ENCODE measurements around the gene NSG1.
"Not testable (repeated sequence)": the region's sequence is repeated elsewhere in the genome, so short reads cannot be mapped to it uniquely, and the experiment has no call there.

The NSG1 gene, protein sequence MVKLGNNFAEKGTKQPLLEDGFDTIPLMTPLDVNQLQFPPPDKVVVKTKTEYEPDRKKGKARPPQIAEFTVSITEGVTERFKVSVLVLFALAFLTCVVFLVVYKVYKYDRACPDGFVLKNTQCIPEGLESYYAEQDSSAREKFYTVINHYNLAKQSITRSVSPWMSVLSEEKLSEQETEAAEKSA

DNA sequence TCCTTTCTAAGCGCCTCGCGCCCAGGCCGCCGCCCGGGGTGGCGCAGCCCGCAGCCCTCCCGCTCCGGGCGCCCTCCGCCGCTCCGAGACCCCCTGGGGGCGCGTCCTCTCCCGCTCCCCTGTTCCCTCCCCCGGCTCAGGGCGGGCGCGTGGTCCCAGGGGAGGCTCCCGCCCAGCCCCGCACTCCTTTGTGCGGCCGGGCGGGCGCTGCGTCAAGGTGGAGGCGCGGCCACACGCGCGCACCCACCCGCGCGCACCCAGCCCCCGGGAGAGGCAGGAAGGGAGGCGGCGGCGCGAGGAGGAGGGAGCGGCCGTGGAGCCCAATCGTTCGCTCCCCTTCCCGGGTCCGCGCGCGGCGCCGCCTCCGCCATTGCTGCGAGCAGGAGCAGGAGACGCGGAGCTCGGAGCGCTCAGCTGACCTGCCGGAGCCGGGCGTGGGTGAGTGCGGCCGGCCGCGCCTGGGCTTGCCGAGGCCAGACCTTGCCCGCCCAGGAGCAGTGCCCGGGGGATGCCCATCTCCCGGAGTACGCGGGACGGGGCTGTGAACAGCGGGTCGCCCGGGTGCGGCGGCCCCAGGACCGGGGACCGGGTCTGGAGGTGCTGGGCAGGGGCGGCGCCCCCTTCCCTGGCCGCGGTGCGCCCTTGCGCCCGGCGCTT lies at the start of gene NSG1:
Gene NSG1, plus strand, starts transcription at position 367 of the 657 bp plus-strand sequence. CDS start 528 bp downstream, outside the sequence.
- ATAC-seq: peak in 1 of 2 donors; percentile 8

DNA sequence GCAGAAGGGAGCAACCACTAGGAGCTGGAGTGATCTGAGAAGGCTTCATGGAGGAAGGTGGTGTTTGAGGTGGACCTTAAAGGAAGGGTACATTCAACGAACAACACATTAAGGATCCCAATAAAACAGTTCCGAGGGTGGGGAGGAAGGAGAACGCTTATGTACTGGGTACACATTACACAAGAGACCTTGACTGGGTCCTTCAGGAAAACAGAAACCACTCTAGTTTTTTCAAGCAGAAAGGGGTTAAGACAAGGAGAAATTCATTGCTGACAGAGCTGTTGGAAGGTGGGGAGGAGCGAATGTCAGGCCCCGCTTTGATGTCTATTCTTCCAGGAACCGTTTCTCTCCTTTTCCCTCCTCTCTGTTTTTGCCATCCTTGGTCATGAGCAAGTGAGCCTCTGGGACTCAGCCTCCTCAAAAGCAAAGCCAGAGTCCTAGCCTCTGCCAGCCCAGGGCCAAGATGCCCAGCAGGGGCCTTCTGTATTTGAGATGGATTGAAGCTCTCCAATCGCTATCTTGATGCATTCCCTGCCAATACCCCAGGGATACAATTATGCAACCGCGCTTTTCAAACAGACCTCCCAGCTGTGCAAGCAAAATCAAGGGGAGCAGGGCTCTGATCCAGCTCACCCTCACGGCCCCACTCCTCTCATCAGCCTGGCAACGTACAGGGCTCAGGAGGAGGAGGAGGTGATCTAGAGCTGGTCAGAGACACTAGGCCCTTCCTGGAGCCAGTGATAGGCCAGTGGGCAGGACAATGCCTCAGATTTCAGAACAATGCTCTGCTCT lies 48.5 kb upstream of the NSG1 start:
- ATAC-seq: no peak

DNA sequence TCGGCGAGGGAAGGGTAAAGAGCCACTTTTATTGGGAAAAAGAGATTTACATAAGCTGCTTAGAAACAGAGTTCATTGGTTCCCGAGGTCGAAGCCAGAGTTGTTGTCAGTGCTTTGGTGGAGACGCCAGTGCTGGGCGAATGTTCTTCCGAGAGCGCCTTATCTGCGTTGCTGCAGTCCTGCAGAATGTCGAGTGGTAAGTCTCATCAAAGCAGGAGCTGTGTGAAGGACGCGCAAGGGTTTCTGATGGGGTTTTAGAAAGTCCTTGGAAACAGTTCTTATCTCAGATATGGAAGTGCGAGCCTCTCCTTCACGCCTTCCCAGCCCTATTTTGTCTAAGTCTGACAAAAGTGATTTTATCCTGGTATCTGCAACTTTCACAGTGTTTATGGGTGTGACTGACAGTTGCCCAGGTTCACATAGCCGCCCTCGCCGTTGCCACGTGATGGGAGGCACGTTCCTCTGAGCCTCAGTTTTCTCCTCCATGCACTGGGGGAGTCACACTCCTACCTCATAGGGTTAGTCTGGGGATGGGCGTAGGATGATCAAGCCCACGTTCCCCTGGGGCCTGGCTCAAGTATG lies 47.3 kb upstream of the NSG1 start:
- ATAC-seq: no peak

DNA sequence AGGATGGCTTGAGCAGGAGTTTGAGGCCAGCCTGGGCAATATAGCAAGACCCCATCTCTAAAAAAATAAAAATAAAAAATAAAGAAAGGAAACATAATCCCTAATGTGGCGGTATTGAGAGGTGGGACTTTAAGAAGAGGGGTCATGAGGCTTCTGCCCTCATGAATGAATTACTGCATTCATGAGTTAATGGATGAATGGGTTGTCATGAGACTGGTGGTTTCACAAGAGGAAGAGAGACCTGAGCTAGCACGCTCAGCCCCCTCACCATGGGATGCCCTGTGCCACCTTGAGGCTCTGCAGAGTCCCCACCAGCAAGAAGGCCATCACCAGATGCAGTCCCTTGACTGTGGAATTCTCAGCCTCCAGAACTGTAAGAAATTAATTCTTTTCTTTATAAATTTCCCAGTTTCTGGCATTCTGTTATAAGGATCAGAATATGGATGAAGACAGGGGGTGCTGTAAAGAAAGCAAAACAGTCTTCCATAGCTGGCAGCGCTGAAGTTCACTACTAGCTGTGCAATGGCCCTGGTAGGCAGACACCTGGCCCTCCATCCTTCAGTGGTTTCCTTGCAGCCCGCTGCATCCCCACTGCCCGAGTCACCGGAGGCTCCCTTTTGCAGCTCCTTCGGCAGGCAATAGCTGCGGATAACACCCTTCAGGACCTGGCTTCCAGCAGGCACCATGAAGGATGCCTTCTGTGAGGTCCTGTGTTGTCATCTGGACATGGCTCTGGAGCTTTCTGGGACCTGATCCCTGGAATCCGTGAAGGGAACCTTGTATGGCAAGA lies 44.8 kb upstream of the NSG1 start:
- no peak for ATAC-seq

DNA sequence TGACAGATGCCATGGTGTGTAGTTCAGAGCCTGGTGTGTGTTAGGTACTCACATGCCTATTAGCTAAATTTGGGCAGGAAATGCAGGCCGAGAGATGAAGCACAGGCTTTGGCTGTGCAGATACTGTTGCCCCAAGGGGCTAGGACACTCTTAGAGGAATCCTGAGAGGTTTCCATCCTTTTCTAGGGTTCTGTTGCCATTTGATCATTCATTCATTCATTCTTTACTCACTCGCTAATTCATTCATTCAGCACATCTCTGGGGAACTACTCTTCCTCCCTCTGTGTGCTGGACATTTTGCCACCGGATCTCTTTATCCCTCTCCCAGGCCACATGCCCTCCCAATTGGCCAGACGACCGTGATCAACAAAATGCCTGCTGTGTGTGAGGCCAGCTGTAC lies 43.9 kb upstream of the NSG1 start:
- ATAC-seq: no peak

DNA sequence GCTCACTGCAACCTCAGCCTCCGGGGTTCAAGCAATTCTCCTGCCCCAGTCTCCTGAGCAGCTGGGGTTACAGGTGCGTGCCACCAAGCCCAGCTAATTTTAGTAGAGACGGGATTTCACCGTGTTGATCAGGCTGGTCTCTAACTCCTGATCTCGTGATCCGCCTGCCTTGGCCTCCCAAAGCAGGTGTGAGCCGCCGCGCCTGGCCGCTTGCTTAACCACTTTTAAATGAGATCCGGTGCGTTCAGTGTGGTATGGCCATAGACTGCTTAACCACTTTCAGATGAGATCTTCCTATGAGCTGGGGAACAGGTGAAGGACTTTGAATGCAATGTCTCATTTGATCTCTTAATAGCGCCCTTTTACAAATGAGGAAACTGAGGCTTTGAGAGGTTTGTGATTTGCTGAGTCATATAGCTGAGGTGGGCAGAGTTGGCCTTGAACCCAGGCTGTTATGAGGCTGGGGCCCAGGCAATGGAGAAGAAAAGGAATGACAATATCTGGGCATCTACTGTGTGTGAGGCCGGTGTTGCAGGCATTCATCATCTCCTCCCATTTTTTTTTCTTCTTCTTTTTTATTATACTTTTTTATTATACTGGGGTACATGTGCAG lies 41.9 kb upstream of the NSG1 start:
- no peak for ATAC-seq

DNA sequence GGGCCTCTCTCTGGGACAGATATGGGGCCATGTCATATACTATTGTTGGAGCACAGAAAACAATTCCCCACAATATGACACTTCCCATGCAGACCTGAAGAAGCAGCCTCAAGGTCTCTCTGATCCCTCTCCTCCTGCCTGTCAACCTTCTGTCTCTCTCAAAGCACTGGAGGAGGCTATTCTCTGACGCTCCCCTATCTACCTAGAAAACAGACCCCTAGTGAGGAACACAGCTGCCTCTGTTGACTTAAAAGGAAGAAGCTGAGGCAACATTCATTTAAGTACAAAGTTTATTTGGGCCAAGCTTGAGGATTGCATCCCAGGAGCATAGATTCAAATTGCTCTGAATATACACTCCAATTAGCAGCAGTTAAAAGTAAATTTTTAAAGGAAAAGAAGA lies 39.3 kb upstream of the NSG1 start:
- ATAC-seq: no peak

DNA sequence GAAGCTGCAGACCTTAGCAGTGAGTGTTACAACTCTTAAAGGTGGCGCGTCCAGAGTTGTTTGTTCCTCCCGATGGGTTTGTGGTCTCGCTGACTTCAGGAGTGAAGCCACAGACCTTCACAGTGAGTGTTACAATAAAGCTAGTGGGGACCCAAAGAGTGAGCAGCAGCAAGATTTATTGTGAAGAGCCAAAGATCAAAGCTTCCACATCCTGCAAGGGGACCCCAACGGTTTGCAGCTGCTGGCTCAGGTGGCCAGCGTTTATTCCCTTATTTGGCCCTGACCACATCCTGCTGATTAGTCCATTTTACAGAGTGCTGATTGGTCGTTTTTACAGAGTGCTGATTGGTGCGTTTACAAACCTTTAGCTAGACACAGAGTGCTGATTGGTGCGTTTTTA lies 38.3 kb upstream of the NSG1 start:
- ATAC-seq: not testable (repeated sequence)

DNA sequence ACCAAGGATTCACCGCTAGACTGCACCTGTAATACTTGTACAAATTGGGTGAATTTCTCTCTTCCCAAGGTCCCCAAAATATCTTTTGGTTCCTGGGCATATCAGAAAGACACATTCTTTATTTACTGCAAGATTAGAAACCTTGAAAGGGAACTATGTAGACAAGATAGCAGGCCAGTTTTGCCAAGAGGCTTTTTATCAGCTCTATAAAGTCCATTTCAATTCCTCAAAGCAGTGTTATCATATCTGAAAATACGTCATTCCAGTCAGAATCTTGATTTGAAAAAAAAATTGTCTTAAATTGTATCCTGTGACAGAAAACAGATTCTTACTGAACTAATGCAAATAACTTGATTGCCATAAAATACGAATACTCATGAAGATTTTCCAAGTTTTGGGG lies 37.0 kb upstream of the NSG1 start:
- no peak for ATAC-seq

DNA sequence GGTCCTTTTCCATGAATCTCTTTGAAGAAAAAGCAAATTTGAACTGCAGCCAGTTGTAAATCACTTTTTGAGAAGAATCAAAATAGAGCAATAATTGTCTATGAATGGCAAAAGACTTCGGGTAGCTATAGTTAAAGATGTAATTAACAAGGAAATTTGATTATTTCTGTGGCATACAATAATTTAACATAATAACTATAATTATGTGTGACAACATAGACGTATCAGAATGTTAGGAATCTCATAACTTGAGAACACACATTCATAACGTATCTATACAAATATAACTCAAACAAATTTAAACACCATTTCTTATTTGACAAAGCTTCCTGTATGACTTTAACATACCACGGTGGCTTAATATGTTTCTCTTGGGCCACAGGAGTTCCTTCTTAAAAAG lies 36.0 kb upstream of the NSG1 start:
- no peak for ATAC-seq

DNA sequence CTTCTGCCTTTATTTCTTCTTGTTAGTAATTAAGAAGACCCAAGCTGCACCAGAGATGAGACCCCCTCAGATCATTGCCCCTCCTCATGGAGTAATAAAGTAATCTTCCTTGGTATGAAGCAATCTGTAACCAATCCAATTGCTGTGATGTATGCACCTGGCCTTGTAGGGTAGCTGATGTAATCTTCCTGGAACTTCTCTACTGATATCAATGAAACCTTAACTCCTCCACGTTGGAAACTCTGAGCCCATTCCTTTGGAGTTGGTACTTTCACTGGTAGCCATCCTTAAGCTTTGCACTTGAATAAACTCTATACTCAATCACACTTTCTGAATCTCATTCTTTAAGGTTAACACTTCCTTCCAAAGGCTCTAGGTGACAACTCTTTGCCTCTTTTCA lies 31.6 kb upstream of the NSG1 start:
- no peak for ATAC-seq

DNA sequence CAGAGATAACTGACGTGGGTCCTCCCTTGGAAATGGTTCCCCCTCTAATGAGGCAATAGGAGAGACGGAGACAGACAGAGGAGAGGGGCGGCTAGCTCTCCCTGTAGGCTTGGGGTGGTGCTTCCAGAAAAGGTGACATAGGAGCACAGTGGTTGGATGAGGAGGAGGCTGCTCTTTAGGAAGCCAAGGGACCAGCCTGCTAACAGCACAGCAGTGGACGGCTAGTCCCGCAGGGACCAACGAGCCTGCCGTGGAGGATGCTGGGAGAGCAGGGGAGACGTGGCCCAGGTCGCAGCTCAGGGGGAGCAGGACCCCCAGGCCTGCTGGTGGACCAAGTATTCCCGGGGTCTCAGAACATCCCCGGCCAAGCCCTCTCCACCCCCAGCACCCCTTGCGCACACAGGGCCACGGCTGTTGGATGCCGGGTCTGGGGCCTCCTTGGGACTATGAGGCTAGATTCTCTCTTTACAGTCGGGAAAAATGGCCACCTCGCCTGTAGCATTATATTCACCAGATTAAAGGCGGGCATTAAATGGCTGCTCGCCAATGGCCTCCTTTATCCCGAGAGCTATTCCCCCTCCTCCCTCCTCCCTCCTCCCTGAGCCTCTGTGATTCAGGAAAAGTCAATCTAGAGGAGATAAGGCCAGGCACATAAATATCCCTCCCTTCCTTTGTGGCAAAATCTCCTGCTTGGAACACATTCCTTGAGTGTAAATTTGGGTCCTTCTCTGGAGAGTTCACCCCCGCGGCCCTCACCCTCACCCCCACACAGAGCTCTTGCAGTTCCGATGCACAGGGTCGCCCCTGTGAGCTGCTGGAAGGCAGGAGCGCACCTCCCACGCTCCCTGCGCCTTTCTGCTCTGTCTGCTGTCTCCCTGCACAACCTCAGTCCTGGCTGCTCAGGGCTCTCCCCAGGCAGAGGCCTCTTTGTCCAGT lies 30.5 kb upstream of the NSG1 start:
- no peak for ATAC-seq

DNA sequence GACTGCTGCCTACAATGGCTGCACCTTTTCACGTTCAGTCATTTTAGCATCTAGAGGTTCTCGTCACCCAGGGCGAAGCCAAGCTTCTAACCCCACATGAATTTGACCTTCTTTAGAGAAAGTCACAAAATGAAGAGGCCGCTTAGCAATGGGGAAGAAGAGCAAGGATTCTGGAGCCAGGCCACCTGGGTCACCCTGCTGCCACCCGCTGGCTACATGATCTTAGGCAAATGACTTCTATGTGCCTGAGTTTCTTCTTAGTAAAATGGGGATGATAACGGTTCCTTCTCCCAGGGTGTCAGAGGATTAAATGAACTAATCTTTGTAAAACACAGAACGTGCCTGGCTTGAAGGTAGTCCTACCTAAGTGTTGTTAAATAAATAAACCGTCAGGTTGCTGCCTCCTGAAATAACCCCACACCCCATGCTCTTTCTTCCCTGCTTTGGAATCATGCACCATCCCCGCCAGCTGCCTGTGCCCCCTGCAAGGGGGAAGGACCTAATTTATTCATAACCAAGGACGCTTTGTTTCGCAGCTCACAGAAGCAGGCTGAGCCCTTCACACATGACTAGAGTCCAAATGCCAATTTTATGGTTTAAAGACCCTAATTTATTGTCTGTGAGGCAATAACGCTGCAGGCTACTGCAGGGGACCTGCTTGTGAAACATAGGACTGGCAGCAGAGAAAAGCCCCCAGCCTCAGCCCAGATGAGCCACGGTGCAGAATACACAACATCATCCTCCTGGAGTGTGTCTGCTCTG lies 28.6 kb upstream of the NSG1 start:
- ATAC-seq: no peak

DNA sequence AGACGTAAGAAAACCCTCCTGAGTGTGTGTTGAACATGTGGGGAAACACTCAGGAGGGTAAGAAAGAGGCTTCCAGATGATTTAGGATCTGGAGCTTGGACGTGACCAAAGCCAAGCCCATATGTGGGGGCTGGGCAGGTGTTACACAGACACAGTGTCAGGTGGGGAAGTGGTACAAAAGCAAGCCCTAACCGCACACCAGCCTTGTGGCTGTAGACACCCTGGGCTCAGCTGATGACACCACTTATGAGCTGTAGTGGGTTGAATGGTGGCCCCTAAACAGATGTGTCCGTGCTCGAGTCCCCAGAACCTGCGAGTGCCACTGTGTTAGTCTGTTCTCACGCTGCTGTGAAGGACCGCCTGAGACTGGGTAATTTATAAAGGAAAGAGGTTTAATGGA lies 25.0 kb upstream of the NSG1 start:
- no peak for ATAC-seq

DNA sequence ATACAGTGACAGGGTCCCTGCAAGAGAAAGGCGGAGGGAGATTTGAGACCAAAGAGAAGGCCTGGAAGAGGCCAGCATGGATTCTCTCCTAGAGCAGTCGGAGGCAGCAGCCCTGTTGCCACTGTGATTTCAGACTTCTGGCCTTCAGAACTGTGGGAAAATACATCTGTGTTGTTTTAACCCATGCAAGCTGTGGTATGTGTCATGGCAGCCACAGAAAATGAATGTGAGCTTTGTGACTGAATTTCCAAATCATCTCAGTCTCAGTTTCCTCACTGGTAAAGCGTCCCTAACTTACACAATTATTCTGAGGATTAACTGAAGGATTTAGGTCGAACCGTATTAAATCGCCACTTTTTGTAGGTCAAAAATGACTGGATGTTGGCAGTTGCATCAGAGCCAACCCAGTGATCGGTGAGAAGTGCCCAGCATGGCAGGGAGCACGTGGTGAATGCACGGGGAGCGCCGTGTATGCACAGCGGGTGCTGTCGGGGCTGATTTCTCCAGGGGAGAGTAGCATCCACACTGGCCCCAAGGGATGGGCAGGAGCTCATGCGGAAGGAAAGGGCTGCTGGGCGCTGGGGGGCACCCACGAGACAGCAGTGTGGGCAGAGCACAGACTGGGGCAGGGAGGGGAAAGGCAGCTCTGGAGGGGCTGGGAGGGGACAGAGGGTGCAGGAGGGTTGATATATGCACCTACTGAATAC lies 23.8 kb upstream of the NSG1 start:
- ATAC-seq: no peak

DNA sequence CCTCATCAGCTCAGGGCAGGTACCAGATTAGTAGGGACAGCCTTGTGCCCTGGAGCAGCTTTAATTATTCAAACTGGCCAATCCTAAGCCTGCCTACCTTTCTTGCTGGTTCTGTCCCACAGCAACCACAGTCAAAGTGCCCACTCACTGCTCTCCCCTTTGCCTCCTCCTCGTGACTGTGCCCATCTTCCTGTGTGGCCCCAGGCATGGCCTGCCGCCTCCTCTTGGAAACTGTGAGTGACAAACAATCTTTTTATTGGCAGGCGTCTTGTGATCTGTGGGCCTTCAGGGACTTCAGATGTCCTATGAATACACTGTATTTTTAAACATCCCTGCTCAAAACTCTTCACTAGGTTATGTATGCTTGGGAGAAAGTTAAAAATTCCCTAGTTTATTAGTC lies 22.8 kb upstream of the NSG1 start:
- ATAC-seq: no peak

DNA sequence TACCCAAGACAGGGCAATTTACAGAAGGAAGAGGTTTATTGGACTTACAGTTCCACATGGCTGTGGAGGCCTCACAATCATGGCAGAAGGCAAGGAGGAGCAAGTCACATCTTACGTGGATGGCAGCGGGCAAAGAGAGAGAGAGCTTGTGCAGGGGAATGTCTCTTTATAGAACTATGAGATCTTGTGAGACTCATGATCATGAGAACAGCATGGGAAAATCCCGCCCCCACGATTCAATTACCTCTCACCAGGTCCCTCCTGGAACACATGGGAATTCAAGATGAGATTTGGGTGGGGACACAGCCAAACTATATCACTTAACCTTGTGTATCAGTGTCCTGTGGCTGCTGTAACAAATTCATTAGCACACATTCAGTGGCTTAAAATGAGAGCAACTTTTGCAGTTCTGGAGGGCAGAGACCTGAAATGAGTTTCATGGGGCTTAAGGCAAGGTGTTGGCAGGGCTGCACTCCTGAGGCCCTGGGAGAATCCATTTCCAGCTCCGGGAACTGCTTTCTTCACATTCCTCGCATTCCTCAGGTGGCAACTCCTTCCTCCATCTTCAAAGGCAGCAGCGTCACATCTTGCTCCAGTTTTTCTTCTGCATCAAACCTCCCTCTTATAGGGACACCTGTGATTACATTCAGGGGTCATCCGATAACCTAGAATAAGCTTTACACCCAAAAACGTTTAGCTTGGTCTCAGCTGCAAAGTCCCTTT lies 22.3 kb upstream of the NSG1 start:
- ATAC-seq: no peak

DNA sequence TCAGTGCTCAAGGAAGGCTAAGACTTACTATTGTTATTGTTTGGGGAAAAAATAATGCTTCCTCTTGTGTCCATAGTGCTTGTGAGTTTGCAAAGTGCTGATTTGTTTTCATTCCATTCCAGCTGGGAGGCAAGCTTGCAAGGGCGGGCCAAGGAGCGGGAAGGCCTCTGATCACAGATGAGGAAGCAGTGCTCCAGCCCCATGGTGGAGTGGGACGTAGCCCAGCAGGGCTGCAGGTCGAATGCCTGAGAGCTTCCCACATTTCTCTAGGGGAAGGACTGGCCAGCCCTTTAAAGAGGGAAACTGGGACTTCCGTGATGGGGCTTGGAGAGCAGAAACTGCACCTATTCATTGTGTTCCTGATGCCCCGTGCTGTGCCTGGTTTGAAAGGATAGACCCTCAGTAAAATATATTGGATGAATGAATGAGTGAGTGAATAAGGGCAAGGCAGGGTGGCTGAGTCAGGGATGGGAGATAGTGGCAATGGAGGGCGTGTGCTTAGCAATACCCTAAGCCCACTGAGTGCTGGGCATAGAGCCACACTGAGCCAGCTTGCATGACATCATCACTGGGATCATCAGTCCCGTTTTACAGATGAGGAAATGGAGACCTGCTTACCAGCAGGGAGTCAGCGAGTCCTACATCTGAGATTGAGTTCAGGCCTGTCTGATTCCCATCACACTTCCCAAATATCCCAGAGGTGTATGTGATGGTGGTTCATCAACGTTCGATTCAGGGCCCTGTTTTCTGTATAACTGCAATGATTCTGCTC lies 17.9 kb upstream of the NSG1 start:
- no peak for ATAC-seq

Measured in activated CD4-positive, CD25-positive, alpha-beta regulatory T cell treated with anti-CD3 and anti-CD28 coated beads, Interleukin-2, amount 50 U/mL, for 24 hours (primary cell).